ENCODE results near the gene CTIF.

CTIF gene

GRCh38 chr18:48534364-48534763 lies 4.5 kb upstream of the CTIF start:
- DNase-seq, result no peak

- DNase-seq, result no peak
These were observed 2.9 kb upstream of the CTIF start for GRCh38 chr18:48535956-48536355.

- no peak for DNase-seq
These were observed 2.3 kb upstream of the CTIF start for GRCh38 chr18:48536516-48536915.

- DNase-seq, result peak; percentile 30
These were observed 797 bp downstream of the CTIF start for GRCh38 chr18:48539406-48540250.

GRCh38 chr18:48540251-48541025 lies 1.6 kb downstream of the CTIF start:
- peak; percentile 65 for DNase-seq

GRCh38 chr18:48541026-48541746 lies 2.4 kb downstream of the CTIF start:
- peak; percentile 29 for DNase-seq

GRCh38 chr18:48541747-48542400 lies 3.0 kb downstream of the CTIF start:
- DNase-seq, result no peak

- no peak for DNase-seq
These were observed 3.8 kb downstream of the CTIF start for GRCh38 chr18:48542513-48543181.

- peak; percentile 25 for DNase-seq
These were observed 4.4 kb downstream of the CTIF start for GRCh38 chr18:48543228-48543627.

GRCh38 chr18:48544116-48544515 lies 5.3 kb downstream of the CTIF start:
- no peak for DNase-seq

GRCh38 chr18:48544661-48545415 lies 6.0 kb downstream of the CTIF start:
- no peak for DNase-seq

- no peak for DNase-seq
These were observed 7.0 kb downstream of the CTIF start for GRCh38 chr18:48545757-48546321.

- no peak for DNase-seq
These were observed 7.6 kb downstream of the CTIF start for GRCh38 chr18:48546396-48546795.

GRCh38 chr18:48547531-48547981 lies 8.7 kb downstream of the CTIF start:
- no peak for DNase-seq

- DNase-seq, result no peak
These were observed 9.4 kb downstream of the CTIF start for GRCh38 chr18:48548011-48548771.

- no peak for DNase-seq
These were observed 10.1 kb downstream of the CTIF start for GRCh38 chr18:48548921-48549320.

- DNase-seq, result no peak
These were observed 11.4 kb downstream of the CTIF start for GRCh38 chr18:48550101-48550729.

GRCh38 chr18:48551100-48551499 lies 12.3 kb downstream of the CTIF start:
- DNase-seq, result no peak

GRCh38 chr18:48552130-48552529 lies 13.3 kb downstream of the CTIF start:
- DNase-seq, result no peak

GRCh38 chr18:48553236-48553635 lies 14.4 kb downstream of the CTIF start:
- no peak for DNase-seq
